Kidney tubule cell (primary cell): ENCODE measurements around the gene DNAH3.
A peak's percentile ranks its signal among the peaks of the same experiment; 100 is the strongest.
"Not testable (repeated sequence)": the region's sequence is repeated elsewhere in the genome, so short reads cannot be mapped to it uniquely, and the experiment has no call there.

Experiments used
- DNase-seq: peaks from one replicate; pipeline ENCODE4 v3.0.0-alpha.2; 2018; ENCODE audit warnings: low spot score

DNAH3 gene

DNA sequence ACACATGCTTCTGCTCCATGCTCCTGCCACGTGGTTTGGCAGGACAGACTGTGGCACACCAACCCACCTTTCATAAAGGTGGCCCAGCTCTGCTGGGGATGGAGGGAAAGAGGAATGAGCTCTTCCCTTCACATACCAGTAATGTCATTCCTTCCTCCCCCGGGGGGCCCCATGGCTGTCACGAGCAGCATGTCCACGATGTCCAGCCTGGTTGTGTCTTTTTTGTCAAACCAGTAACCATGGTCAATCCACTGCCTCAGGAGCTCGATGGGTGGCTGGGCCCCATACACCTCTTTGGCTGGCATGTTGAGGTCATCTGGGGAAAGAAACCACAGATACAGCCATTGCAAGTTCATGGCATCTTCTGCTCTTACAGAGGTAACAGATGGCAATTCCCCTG, 153.5 kb downstream of the DNAH3 start:
- no peak for DNase-seq

DNA sequence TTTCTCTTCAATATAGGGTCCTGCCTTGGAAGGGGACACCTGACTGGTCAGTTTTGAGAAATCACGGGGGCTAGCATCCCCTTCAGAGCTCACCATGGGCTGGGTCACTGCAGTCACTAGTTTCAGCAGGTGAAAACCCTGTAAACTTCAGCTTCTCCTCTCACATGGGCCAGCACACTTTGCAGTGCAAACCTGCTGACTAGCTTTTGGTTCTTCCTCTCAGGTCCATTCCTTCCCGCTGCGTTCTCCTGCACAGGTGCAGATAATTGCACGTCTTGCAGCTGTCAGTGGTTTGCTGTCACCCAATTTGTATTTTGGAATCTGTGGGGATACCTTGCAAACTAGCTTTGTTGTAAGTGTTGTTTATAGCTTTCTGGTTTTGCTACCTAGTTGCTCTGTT, 154.9 kb downstream of the DNAH3 start:
- DNase-seq, result no peak

DNA sequence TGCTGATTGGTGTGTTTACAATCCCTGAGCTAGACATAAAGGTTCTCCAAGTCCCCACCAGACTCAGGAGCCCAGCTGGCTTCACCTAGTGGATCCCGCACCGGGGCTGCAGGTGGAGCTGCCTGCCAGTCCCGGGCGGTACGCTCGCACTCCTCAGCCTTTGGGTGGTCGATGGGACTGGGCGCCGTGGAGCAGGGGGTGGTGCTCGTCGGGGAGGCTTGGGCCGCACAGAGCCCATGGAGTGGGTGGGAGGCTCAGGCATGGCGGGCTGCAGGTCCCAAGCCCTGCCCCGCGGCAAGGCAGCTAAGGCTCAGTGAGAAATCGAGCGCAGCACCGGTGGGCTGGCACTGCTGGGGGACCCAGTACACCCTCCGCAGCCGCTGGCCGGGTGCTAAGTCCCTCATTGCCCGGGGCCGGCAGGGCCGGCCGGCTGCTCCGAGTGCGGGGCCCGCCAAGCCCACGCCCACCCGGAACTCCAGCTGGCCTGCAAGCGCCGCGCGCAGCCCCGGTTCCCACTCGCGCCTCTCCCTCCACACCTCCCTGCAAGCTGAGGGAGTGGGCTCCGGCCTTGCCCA, 161.1 kb downstream of the DNAH3 start:
- not testable (repeated sequence) for DNase-seq

DNA sequence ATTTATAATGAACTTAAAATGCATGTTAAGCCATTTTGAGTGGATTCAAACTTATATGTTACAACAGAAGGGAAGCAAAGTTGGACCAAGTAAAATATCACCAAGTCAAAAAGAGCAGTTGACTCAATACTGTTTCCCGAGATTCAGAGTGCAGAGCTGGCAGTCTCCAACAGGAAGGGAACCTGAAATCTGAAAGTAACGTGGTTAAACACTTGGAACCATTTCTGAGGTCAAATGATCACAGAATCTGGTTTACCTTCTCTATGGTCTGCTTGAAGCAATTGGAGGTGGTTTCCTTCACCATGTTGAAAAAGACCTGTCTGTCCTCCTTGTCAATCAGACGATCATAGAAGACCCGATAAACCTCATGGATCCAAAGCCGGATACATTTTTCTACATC, 163.6 kb downstream of the DNAH3 start:
- DNase-seq, result no peak

DNA sequence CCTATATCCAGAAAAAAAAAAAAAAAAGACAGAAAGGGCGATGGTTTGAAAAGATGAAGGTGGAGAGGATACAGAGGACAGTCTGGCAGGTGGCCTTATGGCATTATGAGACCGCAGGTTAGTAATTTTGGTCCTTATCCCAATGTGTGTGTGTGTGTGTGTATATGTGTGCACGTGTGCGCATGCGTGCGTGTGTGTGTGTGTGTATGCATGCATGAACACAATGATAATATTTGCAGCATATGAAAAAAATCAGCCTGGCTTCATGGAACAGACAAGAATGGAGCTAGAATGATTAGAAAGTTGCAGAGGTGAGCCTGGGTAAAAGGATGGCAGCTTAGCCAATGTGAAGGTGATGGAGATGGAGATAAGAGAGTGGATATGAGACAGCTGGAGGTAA, 166.6 kb downstream of the DNAH3 start:
- no peak for DNase-seq

DNA sequence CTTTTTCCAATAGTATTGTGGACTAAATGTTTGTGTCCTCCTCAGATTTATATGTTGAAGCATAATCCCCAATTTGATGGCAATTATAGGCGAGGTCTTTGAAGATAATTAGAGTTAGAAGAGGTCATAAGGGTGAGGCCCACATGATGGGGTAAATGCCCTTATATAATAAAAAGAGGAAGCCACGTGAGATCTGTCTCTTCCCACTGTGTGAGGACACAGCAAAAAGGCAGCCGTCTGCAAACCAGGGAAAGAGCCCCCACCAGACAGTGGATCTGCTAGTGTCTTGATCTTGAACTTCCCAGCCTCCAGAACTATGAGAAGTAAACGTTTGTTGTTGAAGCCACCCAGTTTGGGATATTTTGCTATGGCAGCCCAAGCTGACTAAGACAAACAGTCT, 174.1 kb downstream of the DNAH3 start:
- no peak for DNase-seq

DNA sequence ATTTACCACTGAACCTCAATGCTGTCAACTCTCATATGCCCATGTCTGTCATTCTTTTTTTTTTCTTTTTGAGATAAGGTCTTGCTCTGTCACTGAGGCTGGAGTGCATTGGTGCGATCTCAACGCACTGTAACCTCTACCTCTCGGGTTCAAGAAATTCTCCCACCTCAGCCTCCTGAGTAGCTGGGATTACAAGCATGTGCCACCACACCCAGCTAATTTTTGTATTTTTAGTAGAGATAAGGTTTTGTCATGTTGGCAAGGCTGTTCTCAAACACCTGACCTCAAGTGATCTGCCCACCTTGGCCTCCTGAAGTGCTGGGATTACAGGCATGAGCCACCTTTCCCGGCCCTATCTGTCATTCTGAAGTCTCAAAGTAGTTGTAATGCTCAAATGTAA, 177.4 kb downstream of the DNAH3 start:
- not testable (repeated sequence) for DNase-seq

DNA sequence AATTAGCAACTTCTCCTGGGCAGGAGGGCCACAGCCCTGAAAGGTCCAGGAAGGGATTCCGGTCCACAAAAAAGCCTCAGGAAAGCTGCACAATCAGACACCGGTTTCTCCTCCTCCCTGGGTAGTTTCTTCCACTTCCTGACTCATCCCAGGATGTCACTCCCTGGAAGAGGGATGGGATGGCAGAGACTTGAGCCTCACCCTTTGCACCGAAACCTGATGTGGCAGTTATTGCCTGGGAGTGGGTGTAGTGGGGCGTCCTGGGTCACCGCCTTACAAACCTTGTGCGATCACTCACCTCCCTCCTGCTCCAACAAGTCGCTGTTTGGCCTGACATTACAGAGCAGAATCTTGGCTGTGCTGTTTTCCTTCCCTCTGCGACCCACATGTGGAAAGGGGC, 179.2 kb downstream of the DNAH3 start:
- DNase-seq, result peak; percentile 25

DNA sequence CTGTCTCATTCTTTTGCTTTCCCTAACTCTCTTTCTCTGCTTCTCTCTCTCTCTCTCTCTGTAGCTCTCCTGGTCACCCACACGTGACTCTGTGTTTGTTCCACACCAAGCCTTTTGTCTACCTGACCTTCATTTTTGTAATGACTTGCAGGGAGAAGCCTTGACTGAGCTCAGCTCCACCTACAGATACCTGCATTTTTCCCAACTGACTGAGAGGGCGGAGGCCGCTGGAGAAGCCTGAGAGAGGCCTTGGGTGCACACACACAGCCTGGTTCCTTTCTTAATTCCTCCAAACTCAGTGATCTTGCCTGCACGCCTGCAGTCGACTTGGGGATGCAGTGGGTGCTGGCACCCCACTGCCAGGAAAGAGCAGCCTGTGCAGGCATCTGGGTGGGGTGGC, 181.3 kb downstream of the DNAH3 start:
- DNase-seq, result no peak

DNA sequence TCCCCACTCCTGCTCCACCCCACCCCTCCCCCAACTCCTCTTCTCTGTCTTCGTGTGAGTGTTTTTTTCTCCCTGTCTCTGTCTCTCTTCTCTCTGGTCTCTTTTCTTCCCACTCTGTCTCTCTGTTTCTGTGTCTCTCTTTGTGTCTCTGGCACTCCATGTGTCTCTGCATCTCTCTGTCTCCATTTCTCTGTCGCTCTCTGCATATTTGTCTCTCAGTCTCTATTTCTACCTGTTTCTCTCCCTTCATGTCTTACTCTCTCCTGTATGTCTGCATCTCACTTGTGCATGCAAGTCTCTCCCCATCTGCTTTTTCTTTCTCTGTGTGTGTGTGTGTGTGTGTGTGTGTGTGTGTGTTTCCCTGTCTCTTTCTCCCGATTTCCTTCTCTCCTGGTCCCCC, 181.9 kb downstream of the DNAH3 start:
- DNase-seq, result no peak

DNA sequence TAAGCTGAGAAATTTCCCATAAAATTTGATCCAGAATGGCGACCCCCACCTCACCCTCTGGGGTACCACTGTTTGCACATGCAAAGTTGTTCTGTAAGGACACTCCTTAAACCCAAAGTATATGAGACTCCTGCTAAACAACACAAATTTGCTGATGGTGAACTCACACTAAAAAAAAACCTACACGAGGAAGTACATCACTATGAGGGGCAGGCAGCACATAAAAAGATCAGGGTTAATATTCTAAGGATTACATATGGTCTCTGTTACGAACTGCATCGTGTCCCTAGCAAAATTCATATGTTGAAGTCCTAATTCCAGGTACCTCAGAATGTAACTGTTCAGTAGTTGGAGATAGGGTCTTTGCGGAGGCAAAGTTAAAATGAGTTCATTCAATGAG, 189.7 kb downstream of the DNAH3 start:
- DNase-seq, result no peak

DNA sequence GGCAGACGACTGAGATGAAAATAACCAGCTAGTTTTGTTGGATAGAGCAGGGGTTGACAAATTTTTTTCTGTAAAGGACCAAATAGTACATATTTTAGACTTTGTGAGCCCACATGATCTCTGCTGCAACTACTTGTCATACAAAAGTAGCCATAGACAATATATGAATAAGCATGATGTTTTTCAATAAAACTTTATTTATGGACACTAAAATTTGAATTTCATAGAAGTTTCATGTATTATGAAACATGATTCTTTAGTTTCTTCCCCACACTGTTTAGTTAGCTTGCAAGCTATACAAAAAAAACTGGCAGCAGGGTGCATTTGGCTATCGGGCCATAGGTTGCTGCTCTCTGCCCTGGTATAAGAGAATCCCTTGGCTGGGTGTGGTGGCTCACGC, 193.5 kb downstream of the DNAH3 start:
- no peak for DNase-seq

DNA sequence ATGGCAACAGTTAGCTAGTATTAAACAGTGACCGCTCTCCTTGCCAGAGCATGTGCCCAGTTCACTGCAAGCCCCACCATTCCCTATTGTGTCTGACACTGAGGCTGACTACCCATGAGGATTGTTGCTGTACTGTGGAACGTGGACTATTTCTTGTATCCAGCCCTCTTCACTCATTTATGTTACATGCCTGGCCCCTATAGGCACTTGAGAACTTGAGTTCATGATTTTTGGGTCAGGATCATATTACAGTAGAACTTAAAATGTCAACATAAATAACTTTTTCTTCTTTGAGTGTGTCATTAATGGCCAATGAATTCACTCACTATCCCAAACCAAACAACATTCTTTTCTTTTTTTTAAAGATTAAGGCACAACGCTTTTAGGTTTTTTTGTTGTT, 194.3 kb downstream of the DNAH3 start:
- DNase-seq, result no peak

DNA sequence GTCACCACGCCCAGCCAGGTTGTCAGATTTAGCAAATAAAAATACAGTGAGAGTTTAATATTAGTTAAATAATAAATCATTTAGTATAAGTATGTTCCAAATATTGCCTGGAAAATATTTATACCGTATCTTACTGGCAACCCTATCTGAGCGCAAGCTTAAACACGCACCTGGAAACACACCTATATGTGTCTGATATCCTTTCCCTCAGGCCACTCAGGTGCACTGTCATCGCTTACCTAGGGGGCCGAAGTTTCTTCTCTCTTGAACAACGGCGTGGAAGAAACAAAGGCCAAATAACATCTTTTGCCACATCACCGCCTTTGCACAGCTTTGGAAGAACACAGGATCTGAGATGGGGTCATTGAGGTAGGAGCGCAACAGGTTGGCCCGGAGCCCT, 196.1 kb downstream of the DNAH3 start:
- DNase-seq, result no peak

DNA sequence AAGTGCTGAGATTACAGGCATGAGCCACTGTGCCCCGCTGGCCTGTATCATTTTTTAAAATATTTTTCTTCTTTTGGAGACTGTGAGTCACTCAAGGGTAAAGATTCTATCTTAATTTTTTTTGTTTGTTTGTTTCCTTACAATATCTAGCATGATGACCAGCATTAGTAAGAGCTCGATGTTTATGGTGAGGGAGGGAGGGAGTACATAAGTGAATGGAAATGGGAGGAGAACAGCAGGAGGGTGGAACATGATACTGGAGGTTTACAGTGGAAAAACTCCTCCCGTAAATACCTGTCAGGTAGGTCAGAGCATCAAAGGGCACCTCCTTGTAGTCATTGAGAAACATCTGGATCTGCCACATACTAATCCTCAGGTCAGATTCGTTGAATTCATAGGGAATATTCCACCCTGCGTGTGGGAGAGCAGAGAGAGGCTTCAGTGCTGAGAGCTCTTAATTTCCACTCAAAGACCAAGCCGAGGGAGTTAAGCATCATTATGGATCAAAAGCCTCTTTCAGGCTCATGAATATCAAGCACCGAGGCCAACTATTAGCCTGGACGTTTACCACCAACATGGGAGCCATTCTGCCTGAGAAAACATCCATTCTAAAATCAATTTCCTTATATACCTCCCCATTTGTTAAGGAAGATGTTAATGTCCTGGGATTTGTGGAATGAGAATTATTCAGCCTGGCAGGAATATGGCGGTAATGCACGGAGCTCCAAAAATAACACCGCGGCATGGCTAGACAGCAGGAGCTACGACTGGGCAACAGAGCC, 198.3 kb downstream of the DNAH3 start:
- no peak for DNase-seq

DNA sequence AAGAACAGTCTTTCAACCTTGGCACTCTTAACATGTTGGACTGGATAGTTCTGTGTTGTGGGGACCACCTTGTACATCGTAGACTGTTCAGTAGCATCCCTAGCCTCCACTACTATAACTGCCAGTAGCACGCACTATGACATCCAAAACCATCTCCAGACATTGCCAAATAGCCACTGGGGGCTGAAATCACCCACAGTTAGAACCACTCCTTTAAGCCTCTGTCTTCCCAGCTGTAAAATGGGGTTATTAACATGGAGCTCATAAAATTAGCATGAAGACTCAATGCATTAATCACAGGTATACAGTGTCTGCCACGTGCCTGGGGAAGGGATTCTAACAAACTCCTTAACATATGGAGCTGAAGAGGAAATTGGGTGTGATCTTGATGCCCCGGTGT, 200.4 kb downstream of the DNAH3 start:
- DNase-seq, result no peak

DNA sequence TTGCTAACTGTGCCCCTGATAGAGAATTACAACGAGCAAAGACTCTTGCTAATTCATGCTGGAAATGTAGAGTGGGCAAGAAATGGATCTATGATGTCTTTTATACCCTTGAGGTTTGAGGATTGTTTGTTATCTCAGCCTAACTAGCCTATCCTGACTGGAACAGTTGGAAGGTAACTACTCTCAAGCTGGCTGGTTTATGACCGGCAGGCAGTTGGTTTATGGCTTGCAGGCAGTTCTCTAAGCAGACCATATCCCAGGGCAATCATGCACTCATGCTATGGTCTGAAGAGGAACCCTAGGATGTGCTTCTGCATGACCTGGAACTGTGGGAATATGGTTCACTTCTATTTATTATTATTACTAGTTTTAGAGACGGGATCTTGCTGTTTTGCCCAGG, 201.0 kb downstream of the DNAH3 start:
- no peak for DNase-seq

DNA sequence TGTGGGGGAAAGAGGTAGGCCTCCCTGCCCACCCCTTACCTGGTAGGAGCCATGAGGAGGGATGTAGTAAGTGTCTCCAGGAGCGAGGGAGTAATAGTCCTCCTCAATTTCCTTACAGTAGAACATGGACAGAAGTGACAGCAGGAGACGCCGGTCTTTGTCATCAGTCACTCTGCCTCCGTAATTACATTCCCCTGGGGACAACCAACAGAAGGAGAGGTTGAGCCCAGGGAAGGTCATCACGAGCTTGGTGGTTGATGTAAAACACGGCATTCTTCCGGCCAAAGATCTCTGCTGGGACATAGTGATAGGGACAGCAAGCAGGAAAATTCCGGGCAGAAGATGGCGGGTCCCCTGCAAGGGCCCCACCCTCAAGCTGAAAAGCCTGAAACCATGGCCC, 202.2 kb downstream of the DNAH3 start:
- DNase-seq, result no peak

DNA sequence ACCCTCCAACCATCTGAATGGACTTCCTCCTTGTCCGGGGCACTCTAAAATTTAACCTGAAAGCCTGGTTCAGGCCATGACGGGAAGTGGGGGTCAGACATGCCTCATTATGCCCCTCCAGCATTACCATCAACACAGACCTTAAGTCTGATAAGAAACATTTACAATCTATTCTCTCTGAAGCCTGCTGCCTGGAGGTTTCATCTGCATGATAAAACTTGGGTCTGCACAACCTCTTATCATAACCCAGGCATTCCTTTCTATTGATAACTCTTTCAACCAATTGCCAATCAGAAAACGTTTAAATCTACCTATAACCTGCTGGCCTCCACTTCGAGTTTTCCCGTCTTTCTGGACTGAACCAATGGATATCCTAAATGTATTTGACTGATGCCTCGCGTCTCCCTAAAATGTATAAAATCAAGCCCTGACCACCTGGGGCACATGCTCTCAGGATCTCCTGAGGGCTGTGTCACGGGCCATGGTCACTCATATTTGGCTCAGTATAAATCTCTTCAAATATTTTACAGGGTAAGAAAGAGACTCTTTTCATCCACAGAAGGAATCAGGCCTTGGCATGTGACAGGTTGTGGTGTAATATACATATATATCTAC, 204.5 kb downstream of the DNAH3 start:
- no peak for DNase-seq

DNA sequence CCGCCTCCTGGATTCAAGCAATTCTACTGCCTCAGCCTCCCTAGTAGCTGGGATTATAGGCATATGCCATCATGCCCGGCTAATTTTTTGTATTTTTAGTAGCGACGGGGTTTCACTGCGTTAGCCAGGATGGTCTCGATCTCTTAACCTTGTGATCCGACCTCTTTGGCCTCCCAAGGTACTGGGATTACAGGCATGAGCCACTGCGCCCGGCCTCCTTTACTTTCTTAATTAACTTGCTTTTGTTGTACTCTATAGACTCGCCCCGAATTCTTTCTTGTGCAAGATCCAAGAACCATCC, 205.1 kb downstream of the DNAH3 start:
- not testable (repeated sequence) for DNase-seq

DNA sequence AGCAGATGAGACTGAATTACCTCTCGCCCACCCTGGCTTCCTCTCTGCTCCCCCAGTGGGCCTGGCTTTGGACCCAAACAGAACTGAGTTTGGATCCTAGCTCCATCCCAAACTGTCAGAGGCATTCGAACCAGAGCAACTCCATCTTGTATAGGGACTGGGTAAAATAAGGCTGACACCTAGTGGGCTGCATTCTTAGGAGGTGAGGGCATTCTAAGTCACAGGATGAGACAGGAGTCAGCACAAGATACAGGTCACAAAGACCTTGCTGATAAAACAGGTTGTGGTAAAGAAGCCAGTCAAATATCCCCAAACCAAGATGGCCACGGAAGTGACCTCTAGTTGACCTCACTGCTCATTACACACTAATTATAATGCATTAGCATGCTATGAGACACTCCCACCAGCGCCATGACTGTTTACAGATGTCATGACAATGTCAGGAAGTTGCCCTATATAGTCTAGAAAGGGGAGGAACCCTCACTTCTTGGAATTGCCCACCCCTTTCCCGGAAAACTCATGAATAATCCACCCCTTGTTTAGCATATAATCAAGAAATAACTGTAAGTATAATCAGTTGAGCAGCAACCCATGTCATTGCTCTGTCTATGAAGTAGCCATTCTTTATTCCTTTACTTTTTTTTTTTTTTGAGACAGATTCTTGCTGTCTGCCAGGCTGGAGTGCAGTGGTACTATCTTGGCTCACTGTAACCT, 205.6 kb downstream of the DNAH3 start:
- peak; percentile 40 for DNase-seq

DNA sequence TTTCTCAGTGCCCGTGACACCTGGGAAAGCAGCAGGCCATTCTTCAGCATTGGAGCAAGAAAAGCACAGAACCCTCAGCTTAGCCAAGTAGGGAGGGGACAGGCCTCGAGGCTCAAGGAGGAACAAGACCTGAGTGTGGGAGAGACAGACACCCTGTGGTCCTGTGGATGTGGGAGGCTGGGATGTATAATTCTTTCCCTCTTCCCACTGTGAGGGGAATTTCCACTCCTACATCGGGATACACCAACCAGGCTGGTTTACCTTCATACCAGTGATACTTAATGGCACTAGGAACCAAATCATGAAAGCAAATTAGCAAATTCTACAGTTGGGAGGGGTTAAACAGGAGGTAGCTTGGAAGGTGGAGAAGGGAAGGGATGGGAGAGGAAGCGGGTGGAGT, 208.4 kb downstream of the DNAH3 start:
- DNase-seq, result no peak

DNA sequence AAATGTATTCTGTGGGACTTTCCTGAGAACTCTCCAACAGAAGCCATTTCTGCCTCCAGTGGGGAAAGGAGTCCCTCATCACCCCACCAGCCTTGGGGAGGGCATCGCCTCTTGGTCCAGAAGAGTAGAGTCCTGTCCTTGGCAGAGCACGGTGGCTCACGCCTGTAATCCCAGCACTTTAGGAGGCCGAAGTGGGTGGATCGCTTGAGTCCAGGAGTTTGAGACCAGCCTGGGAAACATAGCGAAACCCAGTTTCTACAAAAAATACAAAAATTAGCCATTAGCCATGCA, 209.1 kb downstream of the DNAH3 start:
- no peak for DNase-seq
